Right renal pelvis (tissue), 4 donors: Measurements from ENCODE around the gene GRID1. TPM values are rescaled to one million over a fixed set of nuclear protein-coding genes. Genes with fewer than 3 reads are reported as not detected.

ENCODE experiments used
- DNase-seq, 4 donors: peaks; one replicate each; pipeline ENCODE4 v3.0.0-alpha.2; 2013; ENCODE audit warnings: low read depth in 4 of 4, low spot score in 3 of 4, missing footprints in 1 of 4
- polyA plus RNA-seq, 4 donors: library from polyadenylated mRNA; unstranded; fragments of 120-200 nt; gene quantifications; one replicate each; pipeline ENCODE4 v1.2.1, GENCODE V29; 2013; ENCODE audit not compliant: insufficient read length in 4 of 4

The GRID1 gene
- polyA plus RNA-seq, 4 donors: 1.5 to 2.3 (median 2.1) TPM

- no peak for DNase-seq
Measured at GRCh38 chr10:86219271-86219670, 147.3 kb downstream of the GRID1 start.

DNA sequence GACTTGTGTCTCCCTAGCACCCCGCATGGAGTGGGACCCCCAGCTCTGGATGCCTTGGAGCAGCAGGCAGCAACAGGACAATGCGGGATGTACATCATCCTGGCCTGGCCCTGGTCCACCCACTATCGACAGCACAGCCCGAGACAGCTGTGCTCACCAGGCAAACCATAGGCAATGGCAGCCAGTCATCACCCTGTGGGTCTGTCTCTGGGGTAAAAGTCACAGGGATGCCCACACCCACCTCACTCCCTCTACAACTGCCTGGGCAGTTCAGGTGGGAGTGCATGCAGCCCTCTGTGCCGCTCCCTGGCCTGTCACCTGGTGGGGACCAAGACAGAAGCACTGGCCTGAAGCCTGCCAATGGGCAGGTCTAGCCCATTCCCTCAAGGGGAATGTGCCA is 147.8 kb downstream of the GRID1 start:
- no peak for DNase-seq

- DNase-seq: no peak
Measured at GRCh38 chr10:86218160-86218559, 148.4 kb downstream of the GRID1 start.

GRCh38 chr10:86217371-86218080 is 149.1 kb downstream of the GRID1 start:
- DNase-seq: no peak

GRCh38 chr10:86216886-86217285 is 149.7 kb downstream of the GRID1 start:
- DNase-seq: no peak

- no peak for DNase-seq
Measured at GRCh38 chr10:86215712-86216111, 150.9 kb downstream of the GRID1 start.

- no peak for DNase-seq
Measured at GRCh38 chr10:86215046-86215445, 151.5 kb downstream of the GRID1 start.

DNA sequence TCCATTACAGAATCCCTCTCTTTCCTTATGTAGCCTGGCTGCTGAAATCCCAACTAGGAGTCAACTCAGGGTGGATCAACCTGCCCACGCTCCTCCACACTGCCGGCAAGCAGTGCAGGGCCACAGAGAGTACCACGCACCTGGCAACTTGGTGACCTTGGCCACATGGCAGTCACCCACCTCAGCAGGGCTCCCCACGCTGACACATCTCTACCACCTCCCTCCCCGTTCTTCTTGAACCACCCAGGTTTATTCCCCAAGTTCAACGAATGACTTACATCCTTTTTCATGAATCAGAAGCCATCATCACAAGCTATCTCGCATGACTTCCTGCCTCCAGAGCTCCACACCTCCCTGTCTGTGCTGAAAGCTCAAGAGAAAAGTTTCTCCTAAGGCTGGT is 153.4 kb downstream of the GRID1 start:
- no peak for DNase-seq

DNA sequence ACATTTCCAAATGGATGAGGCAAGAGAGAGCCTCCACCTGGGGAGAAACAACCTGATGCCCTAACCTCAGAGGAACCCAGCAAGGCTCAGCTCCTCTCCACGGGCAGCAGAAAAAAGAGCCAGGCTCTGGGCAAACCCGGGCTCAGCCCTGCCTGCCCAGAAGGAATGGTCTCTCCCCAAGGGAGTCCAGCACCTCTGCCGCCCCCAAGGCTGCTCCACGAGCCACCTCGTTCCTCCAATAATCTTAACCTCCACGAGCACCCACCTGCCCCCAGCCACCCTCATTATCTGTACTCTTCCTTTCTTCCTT is 154.2 kb downstream of the GRID1 start:
- no peak for DNase-seq

DNA sequence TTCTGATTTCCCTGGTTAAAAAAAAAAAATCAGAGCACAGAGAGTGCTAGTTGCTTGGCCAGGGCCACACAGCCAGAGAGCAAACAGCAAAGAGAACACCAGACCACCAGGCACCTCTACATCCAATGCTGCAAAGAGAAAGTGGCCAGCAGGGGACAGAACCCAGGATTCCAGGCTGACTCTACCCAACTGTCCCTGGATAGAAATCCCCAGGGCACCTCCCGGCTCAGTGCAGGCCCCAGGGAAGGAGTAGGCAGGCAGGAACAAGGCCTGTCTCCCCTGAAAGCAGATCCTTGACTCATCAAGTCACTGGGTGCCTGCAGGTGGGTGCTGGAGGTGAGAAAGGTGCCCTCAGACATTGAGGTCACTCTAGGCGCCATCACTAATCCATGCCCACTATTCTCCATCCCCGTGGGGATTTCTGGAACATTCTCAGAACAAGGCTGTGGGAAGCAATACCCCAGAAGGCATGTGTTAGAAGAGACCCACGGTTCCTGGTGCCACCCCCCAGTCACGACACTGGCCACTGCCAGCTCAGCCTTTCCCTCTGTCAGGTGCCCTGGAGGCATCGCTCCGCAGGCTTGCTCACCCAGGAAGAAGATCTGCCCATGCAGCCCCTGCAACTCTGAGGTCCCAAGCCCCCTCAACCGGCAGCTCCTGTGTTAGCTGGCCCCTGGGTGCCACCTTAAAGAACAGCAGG is 154.8 kb downstream of the GRID1 start:
- DNase-seq: no peak

- no peak for DNase-seq
Measured at GRCh38 chr10:86210416-86210815, 156.2 kb downstream of the GRID1 start.

GRCh38 chr10:86209726-86210125 is 156.9 kb downstream of the GRID1 start:
- DNase-seq: no peak

- DNase-seq: no peak
Measured at GRCh38 chr10:86207226-86207625, 159.4 kb downstream of the GRID1 start.

- no peak for DNase-seq
Measured at GRCh38 chr10:86206240-86206579, 160.4 kb downstream of the GRID1 start.

GRCh38 chr10:86205306-86206239 is 161.0 kb downstream of the GRID1 start:
- DNase-seq: no peak

DNA sequence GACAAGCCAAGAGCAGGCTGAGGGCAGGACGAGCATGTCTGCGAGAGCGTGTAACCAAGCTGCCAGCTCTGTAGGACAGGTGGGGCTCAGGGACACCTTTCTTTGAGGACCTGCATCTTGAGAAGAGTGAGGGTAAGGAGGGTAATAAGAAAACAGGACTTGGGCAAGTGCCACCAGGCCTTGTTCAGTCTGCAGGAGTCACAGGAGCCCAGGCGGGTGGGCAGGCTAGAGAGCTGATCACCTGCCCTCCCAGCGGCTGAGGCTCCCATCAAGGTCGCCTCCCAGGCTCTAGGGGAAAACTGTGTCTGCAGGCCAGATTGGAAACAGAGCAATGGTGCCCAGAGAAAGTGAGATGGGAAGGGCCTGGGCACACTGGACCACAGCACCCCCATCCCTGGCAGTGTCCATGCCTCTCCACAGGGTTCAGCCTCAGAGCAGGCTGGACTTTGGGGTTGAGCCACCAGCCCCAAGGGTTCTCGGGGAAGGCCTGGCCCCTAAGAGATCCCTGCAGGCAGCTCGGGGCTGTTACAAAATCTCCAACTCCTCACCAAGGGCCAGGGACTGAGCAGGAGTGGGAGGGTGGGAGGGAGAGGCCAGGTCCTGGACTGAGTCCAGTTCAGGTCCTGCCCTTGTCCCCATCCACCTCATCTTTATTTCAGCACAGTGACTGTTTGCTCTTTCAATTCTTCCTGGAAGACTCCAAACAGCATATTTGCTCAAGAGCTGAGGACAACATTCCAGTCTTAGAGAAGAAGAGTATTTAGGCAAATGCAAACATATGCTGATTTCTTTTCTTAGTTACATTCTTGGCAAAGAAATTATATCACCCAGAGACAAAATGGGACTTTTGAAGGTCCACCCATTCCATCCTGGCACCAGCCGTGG is 161.9 kb downstream of the GRID1 start:
- no peak for DNase-seq

- DNase-seq: peak; percentile 29 to 55 (median 36)
Measured at GRCh38 chr10:86203162-86203905, 163.3 kb downstream of the GRID1 start.

DNA sequence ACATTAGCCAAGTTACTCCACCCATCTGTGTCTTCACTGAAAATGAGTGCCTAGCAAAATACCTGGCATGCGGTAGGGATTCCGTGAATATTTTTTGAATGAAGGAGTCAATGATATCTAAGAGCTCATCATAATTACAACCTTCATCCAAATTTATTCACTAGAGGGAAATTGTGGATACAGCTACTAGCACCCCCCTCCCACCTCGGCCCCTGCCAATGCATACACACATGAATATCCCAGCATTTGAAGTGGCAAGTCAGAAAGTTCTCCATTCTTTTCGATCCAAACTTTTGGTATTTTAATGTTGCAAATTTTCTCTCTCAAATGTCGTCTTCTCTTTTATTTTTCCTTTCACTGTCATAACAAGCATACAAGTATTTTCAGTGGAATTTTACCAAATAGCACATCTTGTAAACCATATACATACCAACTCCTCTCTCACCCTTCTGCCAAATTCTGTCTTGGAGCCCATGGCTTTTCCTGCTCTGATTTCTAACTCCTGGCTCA is 164.3 kb downstream of the GRID1 start:
- no peak for DNase-seq

- no peak for DNase-seq
Measured at GRCh38 chr10:86200867-86201266, 165.7 kb downstream of the GRID1 start.

DNA sequence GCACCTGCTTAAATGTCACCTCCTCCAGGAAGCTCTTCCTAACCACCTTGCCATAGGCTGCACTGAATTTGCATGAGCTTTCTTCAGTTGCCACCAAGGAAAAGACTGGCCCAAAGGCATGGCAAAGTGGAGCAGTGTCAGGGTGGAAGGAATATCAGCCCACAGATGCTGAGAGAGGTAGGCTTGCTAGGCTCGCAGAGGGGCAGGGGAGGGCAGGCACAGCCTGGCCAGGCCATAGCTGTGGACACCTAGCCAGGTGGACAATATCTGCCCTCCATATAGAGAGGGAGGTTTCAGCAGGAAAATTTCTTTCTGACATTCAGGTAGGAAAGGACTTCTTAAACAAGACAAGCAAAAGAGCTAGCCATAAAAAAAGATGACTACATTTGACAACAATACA is 166.3 kb downstream of the GRID1 start:
- no peak for DNase-seq
